ENCODE results near the gene PLOD1.

The PLOD1 gene

DNA sequence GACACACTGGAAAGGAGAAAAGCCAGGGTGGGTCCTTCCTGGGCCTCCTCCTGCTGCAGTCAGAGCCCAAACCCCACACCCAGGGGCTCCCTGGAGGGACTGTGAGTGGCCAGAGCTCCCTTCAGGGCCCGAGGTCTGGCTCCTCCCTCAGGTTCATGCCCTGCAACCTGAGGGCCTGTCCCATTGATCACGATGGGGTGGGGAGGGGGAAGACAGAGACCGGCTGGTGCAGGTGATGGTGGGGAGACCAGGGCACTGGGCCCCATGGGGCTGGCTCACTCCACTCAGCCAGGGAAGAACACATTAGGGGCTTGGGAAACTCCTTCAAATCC lies 45.7 kb upstream of the PLOD1 start:
- TF ChIP-seq POLR2AphosphoS5 (IDR thresholded peaks at IDR 0.05; ENCODE audit: low read depth, low read length) (no peak), TAF1 (IDR thresholded peaks at IDR 0.05; ENCODE audit: borderline replicate concordance, insufficient read depth, low read length) (no peak), FOXP2 (optimal IDR thresholded peaks at IDR 0.05; ENCODE audit: borderline replicate concordance, extremely low read depth, extremely low read length, insufficient read depth) (no peak), SIN3A (IDR thresholded peaks at IDR 0.05; ENCODE audit: borderline replicate concordance, insufficient read depth, low read length) (no peak)
- TF ChIP-seq, protein P1, sequence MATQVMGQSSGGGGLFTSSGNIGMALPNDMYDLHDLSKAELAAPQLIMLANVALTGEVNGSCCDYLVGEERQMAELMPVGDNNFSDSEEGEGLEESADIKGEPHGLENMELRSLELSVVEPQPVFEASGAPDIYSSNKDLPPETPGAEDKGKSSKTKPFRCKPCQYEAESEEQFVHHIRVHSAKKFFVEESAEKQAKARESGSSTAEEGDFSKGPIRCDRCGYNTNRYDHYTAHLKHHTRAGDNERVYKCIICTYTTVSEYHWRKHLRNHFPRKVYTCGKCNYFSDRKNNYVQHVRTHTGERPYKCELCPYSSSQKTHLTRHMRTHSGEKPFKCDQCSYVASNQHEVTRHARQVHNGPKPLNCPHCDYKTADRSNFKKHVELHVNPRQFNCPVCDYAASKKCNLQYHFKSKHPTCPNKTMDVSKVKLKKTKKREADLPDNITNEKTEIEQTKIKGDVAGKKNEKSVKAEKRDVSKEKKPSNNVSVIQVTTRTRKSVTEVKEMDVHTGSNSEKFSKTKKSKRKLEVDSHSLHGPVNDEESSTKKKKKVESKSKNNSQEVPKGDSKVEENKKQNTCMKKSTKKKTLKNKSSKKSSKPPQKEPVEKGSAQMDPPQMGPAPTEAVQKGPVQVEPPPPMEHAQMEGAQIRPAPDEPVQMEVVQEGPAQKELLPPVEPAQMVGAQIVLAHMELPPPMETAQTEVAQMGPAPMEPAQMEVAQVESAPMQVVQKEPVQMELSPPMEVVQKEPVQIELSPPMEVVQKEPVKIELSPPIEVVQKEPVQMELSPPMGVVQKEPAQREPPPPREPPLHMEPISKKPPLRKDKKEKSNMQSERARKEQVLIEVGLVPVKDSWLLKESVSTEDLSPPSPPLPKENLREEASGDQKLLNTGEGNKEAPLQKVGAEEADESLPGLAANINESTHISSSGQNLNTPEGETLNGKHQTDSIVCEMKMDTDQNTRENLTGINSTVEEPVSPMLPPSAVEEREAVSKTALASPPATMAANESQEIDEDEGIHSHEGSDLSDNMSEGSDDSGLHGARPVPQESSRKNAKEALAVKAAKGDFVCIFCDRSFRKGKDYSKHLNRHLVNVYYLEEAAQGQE (IDR thresholded peaks at IDR 0.05; ENCODE audit: insufficient read depth in 1 of 2, low read depth in 2 of 2, low read length in 2 of 2), result no peak

DNA sequence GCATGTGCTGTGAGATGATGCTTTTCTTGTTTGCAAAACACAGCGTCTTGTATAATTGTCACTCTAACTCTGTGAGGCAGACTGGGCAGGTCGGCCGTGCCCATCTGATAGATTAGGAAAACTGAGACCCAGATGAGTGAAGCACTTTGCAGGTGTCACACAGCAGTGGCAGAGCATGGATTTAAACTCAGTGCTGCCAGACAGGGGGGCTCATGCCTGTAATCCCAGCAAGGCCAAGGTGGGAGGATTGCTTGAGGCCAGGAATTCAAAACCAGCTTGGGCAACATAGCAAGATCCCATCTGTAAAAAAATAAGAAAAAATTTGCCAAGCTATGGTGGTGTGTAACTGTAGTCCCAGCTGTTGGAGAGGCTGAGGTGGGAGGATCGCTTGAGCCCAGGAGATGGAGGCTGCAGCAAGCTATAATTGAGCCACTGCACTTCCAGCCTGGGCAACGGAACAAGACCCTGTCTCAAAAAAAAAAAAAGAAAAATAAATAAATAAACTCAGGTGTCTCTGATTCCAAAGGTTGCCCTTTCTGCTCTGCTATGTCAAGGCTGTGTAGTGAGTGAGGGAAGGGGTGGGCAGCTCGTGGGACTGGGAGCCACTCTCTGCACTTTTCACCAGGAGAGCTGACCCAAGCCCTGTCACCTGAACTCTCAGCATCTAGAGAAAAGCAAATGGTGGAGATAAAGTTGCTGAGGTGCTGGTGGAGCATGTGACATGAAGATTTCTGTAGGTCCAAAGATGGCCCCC lies 42.9 kb upstream of the PLOD1 start:
- TF ChIP-seq FOXP2 (optimal IDR thresholded peaks at IDR 0.05; ENCODE audit: borderline replicate concordance, extremely low read depth, extremely low read length, insufficient read depth) (no peak), POLR2AphosphoS5 (IDR thresholded peaks at IDR 0.05; ENCODE audit: low read depth, low read length) (no peak), SIN3A (IDR thresholded peaks at IDR 0.05; ENCODE audit: borderline replicate concordance, insufficient read depth, low read length) (no peak), TAF1 (IDR thresholded peaks at IDR 0.05; ENCODE audit: borderline replicate concordance, insufficient read depth, low read length) (no peak)
- TF ChIP-seq, protein P1 (IDR thresholded peaks at IDR 0.05; ENCODE audit: insufficient read depth in 1 of 2, low read depth in 2 of 2, low read length in 2 of 2), result no peak

GRCh38 chr1:11893907-11894251 lies 40.6 kb upstream of the PLOD1 start:
- no peak for TF ChIP-seq POLR2AphosphoS5 (IDR thresholded peaks at IDR 0.05; ENCODE audit: low read depth, low read length)
- TF ChIP-seq, protein P1 (IDR thresholded peaks at IDR 0.05; ENCODE audit: insufficient read depth in 1 of 2, low read depth in 2 of 2, low read length in 2 of 2), result peak in 1 of 2 experiments; percentile 53; a peak in 1 of 4 replicates
- no peak for TF ChIP-seq FOXP2 (optimal IDR thresholded peaks at IDR 0.05; ENCODE audit: borderline replicate concordance, extremely low read depth, extremely low read length, insufficient read depth)
- TF ChIP-seq TAF1 (IDR thresholded peaks at IDR 0.05; ENCODE audit: borderline replicate concordance, insufficient read depth, low read length), result no peak
- no peak for TF ChIP-seq SIN3A (IDR thresholded peaks at IDR 0.05; ENCODE audit: borderline replicate concordance, insufficient read depth, low read length)

- TF ChIP-seq FOXP2 (optimal IDR thresholded peaks at IDR 0.05; ENCODE audit: borderline replicate concordance, extremely low read depth, extremely low read length, insufficient read depth), result no peak
- no peak for TF ChIP-seq SIN3A (IDR thresholded peaks at IDR 0.05; ENCODE audit: borderline replicate concordance, insufficient read depth, low read length)
- TF ChIP-seq, protein P1 (IDR thresholded peaks at IDR 0.05; ENCODE audit: insufficient read depth in 1 of 2, low read depth in 2 of 2, low read length in 2 of 2), result no peak
- TF ChIP-seq POLR2AphosphoS5 (IDR thresholded peaks at IDR 0.05; ENCODE audit: low read depth, low read length), result no peak
- TF ChIP-seq TAF1 (IDR thresholded peaks at IDR 0.05; ENCODE audit: borderline replicate concordance, insufficient read depth, low read length), result no peak
These were observed 36.3 kb upstream of the PLOD1 start for GRCh38 chr1:11898086-11898785.

Measured in PFSK-1 (cell line).